KMS-11 (cell line): ENCODE data around the gene EPS8L1.

ENCODE experiments used
- H2AFZ ChIP-seq: fragments of 200-600 bp; sonication (generic); 2 replicates; pipeline ENCODE4 v1.6.1; 2016; ENCODE audit warnings: antibody characterized with exemption, mixed run types, low read depth
- H3K27ac ChIP-seq: fragments of 200-600 bp; sonication (generic); 2 replicates; pipeline ENCODE4 v1.6.1; 2016; ENCODE audit warnings: mild to moderate bottlenecking, mixed run types
- H3K27me3 ChIP-seq: fragments of 200-600 bp; sonication (generic); 2 replicates; pipeline ENCODE4 v1.6.1; 2017; ENCODE audit warnings: mild to moderate bottlenecking, low read depth, mixed run types, moderate library complexity; ENCODE audit not compliant: insufficient read depth
- H3K36me3 ChIP-seq: fragments of 200-600 bp; sonication (generic); 2 replicates; pipeline ENCODE4 v1.6.1; 2017; ENCODE audit warnings: mild to moderate bottlenecking, mixed run types; ENCODE audit not compliant: insufficient read depth
- H3K4me1 ChIP-seq: fragments of 200-600 bp; sonication (generic); 2 replicates; pipeline ENCODE4 v1.6.1; 2016; ENCODE audit warnings: mild to moderate bottlenecking, low read depth, mixed run types; ENCODE audit not compliant: poor library complexity, severe bottlenecking
- H3K4me2 ChIP-seq: fragments of 200-600 bp; sonication (generic); 2 replicates; pipeline ENCODE4 v1.7.0; 2016; ENCODE audit warnings: mild to moderate bottlenecking, mixed run types
- H3K4me3 ChIP-seq: fragments of 200-600 bp; sonication (generic); IDR thresholded peaks from 2 replicates; pipeline ENCODE4 v1.6.1; 2017; ENCODE audit warnings: low read depth, low read length, mixed read lengths; ENCODE audit not compliant: insufficient read depth
- H3K79me2 ChIP-seq: fragments of 200-600 bp; sonication (generic); 2 replicates; pipeline ENCODE4 v1.6.1; 2016; ENCODE audit warnings: low read depth, mixed run types; ENCODE audit not compliant: insufficient read depth
- H3K9ac ChIP-seq: fragments of 200-600 bp; sonication (generic); 2 replicates; pipeline ENCODE4 v1.6.1; 2016; ENCODE audit warnings: mild to moderate bottlenecking, mixed run types
- H4K20me1 ChIP-seq: fragments of 200-600 bp; sonication (generic); 2 replicates; pipeline ENCODE4 v1.6.1; 2016; ENCODE audit warnings: mild to moderate bottlenecking, mixed run types; ENCODE audit not compliant: insufficient read depth
- CTCF ChIP-seq: fragments of 200-600 bp; sonication (generic); conservative IDR thresholded peaks from 2 replicates; pipeline ENCODE4 v1.6.1; 2017; ENCODE audit warnings: low read depth, mild to moderate bottlenecking, antibody characterized with exemption, low read length, moderate library complexity, mixed read lengths

Gene EPS8L1

GRCh38 chr19:55112777-55113569 lies 37.3 kb downstream of the EPS8L1 start:
- no peaks in the 10 kb centered on the region for H3K36me3 ChIP-seq
- TF ChIP-seq CTCF, result no peak
- no peaks in the 10 kb centered on the region for H4K20me1 ChIP-seq
- H3K4me3 ChIP-seq, result no peak overlapping the region
- H2AFZ ChIP-seq, result no peak overlapping the region
- H3K4me2 ChIP-seq, result no peak overlapping the region
- no peak overlapping the region for H3K9ac ChIP-seq
- no peaks in the 10 kb centered on the region for H3K27me3 ChIP-seq
- H3K27ac ChIP-seq, result no peak overlapping the region
- peaks cover 7% of the 10 kb centered on the region for H3K4me1 ChIP-seq
- H3K79me2 ChIP-seq, result peaks cover 40% of the 10 kb centered on the region

- H3K27me3 ChIP-seq, result no peaks in the 10 kb centered on the region
- H3K4me2 ChIP-seq, result no peak overlapping the region
- H2AFZ ChIP-seq, result no peak overlapping the region
- H3K4me3 ChIP-seq, result no peak overlapping the region
- no peak for TF ChIP-seq CTCF
- no peak overlapping the region for H3K27ac ChIP-seq
- H3K36me3 ChIP-seq, result no peaks in the 10 kb centered on the region
- H3K4me1 ChIP-seq, result peaks cover 10% of the 10 kb centered on the region
- H4K20me1 ChIP-seq, result no peaks in the 10 kb centered on the region
- H3K9ac ChIP-seq, result no peak overlapping the region
- H3K79me2 ChIP-seq, result peaks cover 40% of the 10 kb centered on the region
Measured at GRCh38 chr19:55113570-55114039, 37.9 kb downstream of the EPS8L1 start.

- TF ChIP-seq CTCF, result no peak
- Histone ChIP-seq H3K36me3 (no peaks in the 10 kb centered on the region), H3K27ac (no peak overlapping the region), H3K4me1 (peaks cover 10% of the 10 kb centered on the region), H3K4me3 (no peak overlapping the region), H3K4me2 (no peak overlapping the region), H4K20me1 (no peaks in the 10 kb centered on the region), H3K9ac (no peak overlapping the region), H3K27me3 (no peaks in the 10 kb centered on the region), H2AFZ (no peak overlapping the region), H3K79me2 (peaks cover 40% of the 10 kb centered on the region)
Measured at GRCh38 chr19:55114566-55115145, 39.0 kb downstream of the EPS8L1 start.

- Histone ChIP-seq H3K27ac (no peak overlapping the region), H3K4me1 (peaks cover 10% of the 10 kb centered on the region), H3K27me3 (peaks cover 4% of the 10 kb centered on the region), H3K36me3 (no peaks in the 10 kb centered on the region), H3K4me2 (peak overlapping the region; percentile 96), H2AFZ (no peak overlapping the region), H4K20me1 (no peaks in the 10 kb centered on the region), H3K9ac (no peak overlapping the region), H3K4me3 (no peak overlapping the region), H3K79me2 (peaks cover 40% of the 10 kb centered on the region)
- no peak for TF ChIP-seq CTCF
Measured at GRCh38 chr19:55115446-55116065, 39.9 kb downstream of the EPS8L1 start.
